IMR-90 (cell line): ENCODE measurements around the gene PLRG1. TPM values are rescaled to one million over a fixed set of nuclear protein-coding genes. Genes with fewer than 3 reads are reported as not detected.

ENCODE experiments used
- ATAC-seq: fragments of 200-7000 bp; cut with Tn5 transposase; 2 replicates; pipeline ENCODE4 v1.9.1; 2020; ENCODE audit warnings: low read depth, mild to moderate bottlenecking, moderate library complexity
- BruUV-seq: library from RNA; stranded (reverse); fragments of 400-500 nt; replicated peaks from 2 replicates; lab custom pipeline; 2021; lab: Mats Ljungman, UMichigan
- CTCF ChIA-PET: fragments of 300-600 bp; formaldehyde crosslinking; extraction: SDS; loops from one replicate; lab custom pipeline; 2021; ENCODE audit warnings: antibody characterized with exemption; lab: Yijun Ruan, JAX
- POLR2A ChIA-PET: fragments of 300-600 bp; sonication (Branson Sonifier 250); formaldehyde crosslinking; loops from one replicate; lab custom pipeline; 2022; ENCODE audit warnings: antibody characterized with exemption; ENCODE audit not compliant: unreplicated experiment; lab: Charles Lee
- DNase-seq: peaks from one replicate; pipeline ENCODE4 v3.0.0; 2013
- H2AFZ ChIP-seq: replicated peaks from 2 replicates; pipeline ENCODE3; 2013; ENCODE audit warnings: low read length, mild to moderate bottlenecking; ENCODE audit not compliant: poor library complexity
- H2AK5ac ChIP-seq: 2 replicates; pipeline ENCODE4 v1.6.1; 2013; ENCODE audit warnings: low read depth, low read length, inconsistent platforms
- H2AK9ac ChIP-seq: replicated peaks from 2 replicates; pipeline ENCODE3; 2013; ENCODE audit warnings: mild to moderate bottlenecking, low read depth, low read length, moderate library complexity; ENCODE audit not compliant: poor library complexity
- H2BK120ac ChIP-seq: 2 replicates; pipeline ENCODE4 v1.6.1; 2013; ENCODE audit warnings: low read depth, low read length, inconsistent platforms
- H2BK15ac ChIP-seq: 3 replicates; pipeline ENCODE4 v1.6.1; 2013; ENCODE audit warnings: low read depth, low read length, inconsistent platforms
- H2BK20ac ChIP-seq: 2 replicates; pipeline ENCODE4 v1.6.1; 2013; ENCODE audit warnings: low read depth, mild to moderate bottlenecking, inconsistent platforms, low read length, moderate library complexity
- H2BK5ac ChIP-seq: 2 replicates; pipeline ENCODE4 v1.6.1; 2013; ENCODE audit warnings: mild to moderate bottlenecking, low read depth, low read length, inconsistent platforms; ENCODE audit not compliant: poor library complexity, severe bottlenecking
- H3K14ac ChIP-seq: replicated peaks from 2 replicates; pipeline ENCODE4 v1.6.1; 2013; ENCODE audit warnings: low read depth, low read length, inconsistent platforms
- H3K18ac ChIP-seq: 2 replicates; pipeline ENCODE4 v1.6.1; 2013; ENCODE audit warnings: low read depth, low read length, control low read depth
- H3K23ac ChIP-seq: 2 replicates; pipeline ENCODE4 v1.6.1; 2013; ENCODE audit warnings: low read depth, low read length, inconsistent platforms
- H3K27ac ChIP-seq: 2 replicates; pipeline ENCODE4 v1.5.1; 2013; ENCODE audit warnings: mild to moderate bottlenecking, control low read depth, low read length; ENCODE audit not compliant: insufficient read depth
- H3K27me3 ChIP-seq: 2 replicates; pipeline ENCODE4 v1.6.1; 2013; ENCODE audit warnings: low read length; ENCODE audit not compliant: control insufficient read depth, insufficient read depth
- H3K36me3 ChIP-seq: 2 replicates; pipeline ENCODE4 v1.6.1; 2013; ENCODE audit warnings: low read length, mixed read lengths; ENCODE audit not compliant: control insufficient read depth, insufficient read depth
- H3K4ac ChIP-seq: 2 replicates; pipeline ENCODE4 v1.6.1; 2013; ENCODE audit warnings: low read depth, low read length, inconsistent platforms
- H3K4me1 ChIP-seq: 2 replicates; pipeline ENCODE4 v1.6.1; 2013; ENCODE audit warnings: low read length, mixed read lengths; ENCODE audit not compliant: control insufficient read depth, insufficient read depth
- H3K4me2 ChIP-seq: 2 replicates; pipeline ENCODE4 v1.6.1; 2013; ENCODE audit warnings: low read depth, mild to moderate bottlenecking, control low read depth, low read length, moderate library complexity
- H3K4me3 ChIP-seq: 2 replicates; pipeline ENCODE4 v1.5.1; 2013; ENCODE audit warnings: low read depth, mild to moderate bottlenecking, control low read depth, low read length, moderate library complexity; ENCODE audit not compliant: insufficient read depth
- H3K56ac ChIP-seq: 2 replicates; pipeline ENCODE4 v1.6.1; 2013; ENCODE audit warnings: low read length, inconsistent platforms; ENCODE audit not compliant: insufficient read depth; ENCODE audit errors: extremely low read depth
- H3K79me1 ChIP-seq, 2 experiments: 2 replicates each; pipeline ENCODE4 v1.6.1; 2013; ENCODE audit warnings: low read length in 2 of 2, inconsistent platforms in 1 of 2, low read depth in 1 of 2
- H3K9ac ChIP-seq: 2 replicates; pipeline ENCODE4 v1.6.1; 2013; ENCODE audit warnings: low read depth, low read length, control low read depth
- H3K9me1 ChIP-seq: 2 replicates; pipeline ENCODE4 v1.6.1; 2013; ENCODE audit warnings: low read length, inconsistent platforms; ENCODE audit not compliant: insufficient read depth
- H3K9me3 ChIP-seq: 2 replicates; pipeline ENCODE4 v1.6.1; 2013; ENCODE audit warnings: low read length; ENCODE audit not compliant: control insufficient read depth, insufficient read depth
- H4K20me1 ChIP-seq: 2 replicates; pipeline ENCODE4 v1.6.1; 2013; ENCODE audit warnings: low read length, inconsistent platforms; ENCODE audit not compliant: insufficient read depth
- H4K5ac ChIP-seq: 2 replicates; pipeline ENCODE4 v1.6.1; 2013; ENCODE audit warnings: mild to moderate bottlenecking, low read depth, low read length, control low read depth
- H4K8ac ChIP-seq, 2 experiments: 2 replicates each; pipeline ENCODE4 v1.6.1; 2013; ENCODE audit warnings: low read depth in 2 of 2, low read length in 2 of 2, control low read depth in 1 of 2, inconsistent platforms in 1 of 2
- H4K91ac ChIP-seq: 2 replicates; pipeline ENCODE4 v1.6.1; 2013; ENCODE audit warnings: low read depth, low read length, inconsistent platforms; ENCODE audit not compliant: insufficient read depth
- BHLHE40 ChIP-seq: fragments of 150-350 bp; IDR thresholded peaks from 2 replicates; pipeline ENCODE4 v1.6.1; 2016; ENCODE audit warnings: mild to moderate bottlenecking, low read depth, low read length
- CHD1 ChIP-seq: IDR thresholded peaks from 2 replicates; pipeline ENCODE4 v1.6.1; 2012; ENCODE audit warnings: low read depth, low read length, improper control_type of control experiment
- FOS ChIP-seq: fragments of 150-350 bp; IDR thresholded peaks from 2 replicates; pipeline ENCODE4 v1.6.1; 2016; ENCODE audit warnings: low read depth, low read length
- NFE2L2 ChIP-seq: fragments of 150-350 bp; IDR thresholded peaks from 2 replicates; pipeline ENCODE4 v1.6.1; 2016; ENCODE audit warnings: low read depth, mild to moderate bottlenecking, low read length
- RFX5 ChIP-seq: IDR thresholded peaks from 2 replicates; pipeline ENCODE4 v1.8.0; 2012; ENCODE audit warnings: low read depth, mild to moderate bottlenecking, low read length, moderate library complexity
- WGBS, 2 experiments: methylation state at CpG; one replicate each; pipeline versions ENCODE4 v1.1.5 to v1.1.7; 2013; ENCODE audit warnings: missing lambda C conversion rate in 2 of 2; ENCODE audit not compliant: insufficient read length in 1 of 2; ENCODE audit errors: extremely low coverage in 2 of 2; 5-methylcytosine and 5-hydroxymethylcytosine counted together
- dilution Hi-C: fragments of 300-500 bp; cut with HindIII; formaldehyde crosslinking; loops from one replicate; pipeline ENCODE4 v1.14.3; 2018; ENCODE audit warnings: low sequenced_read_pairs; ENCODE audit not compliant: unreplicated experiment
- in situ Hi-C: fragments of 300-500 bp; cut with MboI; formaldehyde crosslinking; loops from 3 replicates; pipeline ENCODE4 v1.14.3; 2019; ENCODE audit warnings: low sequenced_read_pairs, inconsistent platforms, mixed read lengths
- intact Hi-C: fragments of 100-400 bp; cut with micrococcal nuclease; formaldehyde crosslinking; loops from 2 replicates; pipeline ENCODE4 v1.10.0; 2022
- polyA plus RNA-seq, 3 experiments: library from polyadenylated mRNA; depleted of rRNA; stranded (reverse); fragments of >200 nt; gene quantifications; 2 replicates each; pipeline ENCODE4 v1.2.3, GENCODE V29; 2012; ENCODE audit warnings: low replicate concordance in 1 of 3
- total RNA-seq: library from RNA; depleted of rRNA; stranded (reverse); fragments of >200 nt; gene quantifications from 2 replicates; pipeline ENCODE4 v1.2.3, GENCODE V29; 2012

The PLRG1 gene
- total and polyA plus RNA-seq, 2 of the 4 experiments (the other 2 are of a cell fraction) = 76.1 to 200 TPM

DNA sequence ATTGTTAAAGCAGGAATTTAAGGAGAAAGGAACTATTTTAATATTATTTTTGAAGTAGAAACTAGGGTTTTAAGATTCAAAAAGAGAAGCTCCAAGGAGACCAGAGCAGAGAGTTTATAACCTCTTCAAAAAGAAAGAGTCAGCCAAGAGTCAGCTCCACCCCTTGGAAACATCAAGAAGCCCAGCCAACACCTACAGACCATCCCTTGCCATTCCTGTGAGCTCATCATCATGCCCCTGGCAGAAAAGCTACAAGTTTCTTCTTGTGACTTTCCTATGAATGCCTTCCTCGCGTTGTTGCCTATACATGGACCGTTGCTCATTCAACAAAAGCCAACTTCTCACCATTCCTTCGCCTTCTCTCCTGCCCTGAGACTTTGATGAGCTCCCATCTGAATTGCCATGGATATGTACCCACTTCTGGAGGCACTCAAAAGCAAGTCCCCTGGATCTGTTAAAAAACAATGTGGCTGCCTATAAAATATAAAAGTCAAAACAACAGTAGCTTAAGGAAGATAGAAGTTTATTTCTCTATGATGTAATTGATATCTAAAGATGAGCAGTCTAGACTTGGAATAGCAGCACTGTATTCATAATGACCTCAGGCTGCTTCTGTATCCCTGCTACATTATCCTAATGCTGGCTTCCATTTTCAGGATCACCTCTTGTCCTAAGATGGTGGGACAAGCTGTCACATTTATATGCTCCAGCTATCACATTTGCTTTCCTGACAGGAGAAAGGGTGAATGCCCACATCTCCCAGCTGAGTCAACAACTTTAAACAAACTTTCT lies 20.3 kb downstream of the PLRG1 start:
- Histone ChIP-seq H3K23ac (no peak overlapping the region), H2BK20ac (no peak overlapping the region), H4K20me1 (no peaks in the 10 kb centered on the region), H3K4me1 (no peaks in the 10 kb centered on the region), H2BK120ac (no peak overlapping the region), H3K4me3 (no peak overlapping the region), H3K9me3 (no peaks in the 10 kb centered on the region), H3K56ac (no peak overlapping the region), H3K9ac (no peak overlapping the region), H2AK9ac (no peak overlapping the region), H4K5ac (no peak overlapping the region), H3K14ac (no peak overlapping the region), H4K8ac (no peak overlapping the region), H3K36me3 (no peaks in the 10 kb centered on the region), H2BK15ac (no peak overlapping the region), H4K91ac (no peak overlapping the region), H3K4ac (no peak overlapping the region), H2AK5ac (no peak overlapping the region), H3K9me1 (0 out of 2 replicates have a peak, but pooled peaks cover 4% of the 10 kb centered on the region), H2BK5ac (no peak overlapping the region), H3K27me3 (no peaks in the 10 kb centered on the region; the same call in 1 of the 2 replicates), H3K18ac (no peak overlapping the region), H3K4me2 (no peak overlapping the region), H2AFZ (no peak overlapping the region), H3K27ac (no peak overlapping the region), H3K79me1 (no peaks in the 10 kb centered on the region)
- ChIA-PET POLR2A (no interaction called here), CTCF (interaction anchor here (1.2 kb wide), 1 partner anchor 24 kb away, joined by 4 read pairs; no protein-coding TSS in a partner anchor)
- dilution Hi-C loops = no loop called here
- TF ChIP-seq RFX5 (no peak), CHD1 (no peak), FOS (no peak), NFE2L2 (no peak), BHLHE40 (no peak)
- intact Hi-C loops = no loop called here
- in situ Hi-C loops = no loop called here
- no CpG with 5 or more reads among the region's 4 CpGs for WGBS, 2 experiments
- no peak for ATAC-seq
- no peak for DNase-seq
- BruUV-seq = no TSS peak
